HG02938 (cell line): ENCODE results near the gene STH.
"Not testable (repeated sequence)": the region's sequence is repeated elsewhere in the genome, so short reads cannot be mapped to it uniquely, and the experiment has no call there.

ENCODE experiments used
- ATAC-seq: cut with Tn5 transposase; IDR thresholded peaks from one replicate; pipeline ENCODE4 v1.9.1; 2021; ENCODE audit warnings: mild to moderate bottlenecking, moderate library complexity; ENCODE audit not compliant: unreplicated experiment

Gene STH

DNA sequence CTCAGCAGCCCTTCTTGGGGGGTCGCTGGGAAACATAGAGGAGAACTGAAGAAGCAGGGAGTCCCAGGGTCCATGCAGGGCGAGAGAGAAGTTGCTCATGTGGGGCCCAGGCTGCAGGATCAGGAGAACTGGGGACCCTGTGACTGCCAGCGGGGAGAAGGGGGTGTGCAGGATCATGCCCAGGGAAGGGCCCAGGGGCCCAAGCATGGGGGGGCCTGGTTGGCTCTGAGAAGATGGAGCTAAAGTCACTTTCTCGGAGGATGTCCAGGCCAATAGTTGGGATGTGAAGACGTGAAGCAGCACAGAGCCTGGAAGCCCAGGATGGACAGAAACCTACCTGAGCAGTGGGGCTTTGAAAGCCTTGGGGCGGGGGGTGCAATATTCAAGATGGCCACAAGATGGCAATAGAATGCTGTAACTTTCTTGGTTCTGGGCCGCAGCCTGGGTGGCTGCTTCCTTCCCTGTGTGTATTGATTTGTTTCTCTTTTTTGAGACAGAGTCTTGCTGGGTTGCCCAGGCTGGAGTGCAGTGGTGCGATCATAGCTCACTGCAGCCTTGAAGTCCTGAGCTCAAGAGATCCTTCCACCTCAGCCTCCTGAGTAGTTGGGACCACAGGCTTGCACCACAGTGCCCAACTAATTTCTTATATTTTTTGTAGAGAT, 3.4 kb downstream of the STH start:
- peak; percentile 62 for ATAC-seq

DNA sequence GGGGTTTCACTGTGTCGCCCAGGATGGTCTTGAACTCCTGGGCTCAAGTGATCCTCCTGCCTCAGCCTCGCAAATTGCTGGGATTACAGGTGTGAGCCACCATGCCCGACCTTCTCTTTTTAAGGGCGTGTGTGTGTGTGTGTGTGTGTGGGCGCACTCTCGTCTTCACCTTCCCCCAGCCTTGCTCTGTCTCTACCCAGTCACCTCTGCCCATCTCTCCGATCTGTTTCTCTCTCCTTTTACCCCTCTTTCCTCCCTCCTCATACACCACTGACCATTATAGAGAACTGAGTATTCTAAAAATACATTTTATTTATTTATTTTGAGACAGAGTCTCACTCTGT, 3.9 kb downstream of the STH start:
- no peak for ATAC-seq

DNA sequence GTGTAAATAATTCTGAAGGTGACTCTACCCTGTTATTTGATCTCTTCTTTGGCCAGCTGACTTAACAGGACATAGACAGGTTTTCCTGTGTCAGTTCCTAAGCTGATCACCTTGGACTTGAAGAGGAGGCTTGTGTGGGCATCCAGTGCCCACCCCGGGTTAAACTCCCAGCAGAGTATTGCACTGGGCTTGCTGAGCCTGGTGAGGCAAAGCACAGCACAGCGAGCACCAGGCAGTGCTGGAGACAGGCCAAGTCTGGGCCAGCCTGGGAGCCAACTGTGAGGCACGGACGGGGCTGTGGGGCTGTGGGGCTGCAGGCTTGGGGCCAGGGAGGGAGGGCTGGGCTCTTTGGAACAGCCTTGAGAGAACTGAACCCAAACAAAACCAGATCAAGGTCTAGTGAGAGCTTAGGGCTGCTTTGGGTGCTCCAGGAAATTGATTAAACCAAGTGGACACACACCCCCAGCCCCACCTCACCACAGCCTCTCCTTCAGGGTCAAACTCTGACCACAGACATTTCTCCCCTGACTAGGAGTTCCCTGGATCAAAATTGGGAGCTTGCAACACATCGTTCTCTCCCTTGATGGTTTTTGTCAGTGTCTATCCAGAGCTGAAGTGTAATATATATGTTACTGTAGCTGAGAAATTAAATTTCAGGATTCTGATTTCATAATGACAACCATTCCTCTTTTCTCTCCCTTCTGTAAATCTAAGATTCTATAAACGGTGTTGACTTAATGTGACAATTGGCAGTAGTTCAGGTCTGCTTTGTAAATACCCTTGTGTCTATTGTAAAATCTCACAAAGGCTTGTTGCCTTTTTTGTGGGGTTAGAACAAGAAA, 5.1 kb downstream of the STH start:
- ATAC-seq, result no peak

GRCh38 chr17:46006082-46006481, 7.0 kb downstream of the STH start:
- not testable (repeated sequence) for ATAC-seq

GRCh38 chr17:46007461-46007965, 8.5 kb downstream of the STH start:
- ATAC-seq, result no peak

DNA sequence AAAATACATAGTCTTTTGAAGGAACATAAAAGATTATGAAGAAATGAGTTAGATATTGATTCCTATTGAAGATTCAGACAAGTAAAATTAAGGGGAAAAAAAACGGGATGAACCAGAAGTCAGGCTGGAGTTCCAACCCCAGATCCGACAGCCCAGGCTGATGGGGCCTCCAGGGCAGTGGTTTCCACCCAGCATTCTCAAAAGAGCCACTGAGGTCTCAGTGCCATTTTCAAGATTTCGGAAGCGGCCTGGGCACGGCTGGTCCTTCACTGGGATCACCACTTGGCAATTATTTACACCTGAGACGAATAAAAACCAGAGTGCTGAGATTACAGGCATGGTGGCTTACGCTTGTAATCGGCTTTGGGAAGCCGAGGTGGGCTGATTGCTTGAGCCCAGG, 9.5 kb downstream of the STH start:
- ATAC-seq, result no peak

GRCh38 chr17:46009681-46010596, 10.9 kb downstream of the STH start:
- ATAC-seq, result no peak

DNA sequence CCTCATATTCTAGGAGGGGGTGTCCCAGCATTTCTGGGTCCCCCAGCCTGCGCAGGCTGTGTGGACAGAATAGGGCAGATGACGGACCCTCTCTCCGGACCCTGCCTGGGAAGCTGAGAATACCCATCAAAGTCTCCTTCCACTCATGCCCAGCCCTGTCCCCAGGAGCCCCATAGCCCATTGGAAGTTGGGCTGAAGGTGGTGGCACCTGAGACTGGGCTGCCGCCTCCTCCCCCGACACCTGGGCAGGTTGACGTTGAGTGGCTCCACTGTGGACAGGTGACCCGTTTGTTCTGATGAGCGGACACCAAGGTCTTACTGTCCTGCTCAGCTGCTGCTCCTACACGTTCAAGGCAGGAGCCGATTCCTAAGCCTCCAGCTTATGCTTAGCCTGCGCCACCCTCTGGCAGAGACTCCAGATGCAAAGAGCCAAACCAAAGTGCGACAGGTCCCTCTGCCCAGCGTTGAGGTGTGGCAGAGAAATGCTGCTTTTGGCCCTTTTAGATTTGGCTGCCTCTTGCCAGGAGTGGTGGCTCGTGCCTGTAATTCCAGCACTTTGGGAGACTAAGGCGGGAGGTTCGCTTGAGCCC, 11.6 kb downstream of the STH start:
- ATAC-seq, result no peak

- no peak for ATAC-seq
Measured at GRCh38 chr17:46011711-46012505, 12.9 kb downstream of the STH start.

DNA sequence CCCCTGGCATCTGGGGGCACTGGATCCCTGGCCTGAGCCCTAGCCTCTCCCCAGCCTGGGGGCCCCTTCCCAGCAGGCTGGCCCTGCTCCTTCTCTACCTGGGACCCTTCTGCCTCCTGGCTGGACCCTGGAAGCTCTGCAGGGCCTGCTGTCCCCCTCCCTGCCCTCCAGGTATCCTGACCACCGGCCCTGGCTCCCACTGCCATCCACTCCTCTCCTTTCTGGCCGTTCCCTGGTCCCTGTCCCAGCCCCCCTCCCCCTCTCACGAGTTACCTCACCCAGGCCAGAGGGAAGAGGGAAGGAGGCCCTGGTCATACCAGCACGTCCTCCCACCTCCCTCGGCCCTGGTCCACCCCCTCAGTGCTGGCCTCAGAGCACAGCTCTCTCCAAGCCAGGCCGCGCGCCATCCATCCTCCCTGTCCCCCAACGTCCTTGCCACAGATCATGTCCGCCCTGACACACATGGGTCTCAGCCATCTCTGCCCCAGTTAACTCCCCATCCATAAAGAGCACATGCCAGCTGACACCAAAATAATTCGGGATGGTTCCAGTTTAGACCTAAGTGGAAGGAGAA, 13.5 kb downstream of the STH start:
- ATAC-seq, result no peak

GRCh38 chr17:46013127-46013501, 14.1 kb downstream of the STH start:
- no peak for ATAC-seq

DNA sequence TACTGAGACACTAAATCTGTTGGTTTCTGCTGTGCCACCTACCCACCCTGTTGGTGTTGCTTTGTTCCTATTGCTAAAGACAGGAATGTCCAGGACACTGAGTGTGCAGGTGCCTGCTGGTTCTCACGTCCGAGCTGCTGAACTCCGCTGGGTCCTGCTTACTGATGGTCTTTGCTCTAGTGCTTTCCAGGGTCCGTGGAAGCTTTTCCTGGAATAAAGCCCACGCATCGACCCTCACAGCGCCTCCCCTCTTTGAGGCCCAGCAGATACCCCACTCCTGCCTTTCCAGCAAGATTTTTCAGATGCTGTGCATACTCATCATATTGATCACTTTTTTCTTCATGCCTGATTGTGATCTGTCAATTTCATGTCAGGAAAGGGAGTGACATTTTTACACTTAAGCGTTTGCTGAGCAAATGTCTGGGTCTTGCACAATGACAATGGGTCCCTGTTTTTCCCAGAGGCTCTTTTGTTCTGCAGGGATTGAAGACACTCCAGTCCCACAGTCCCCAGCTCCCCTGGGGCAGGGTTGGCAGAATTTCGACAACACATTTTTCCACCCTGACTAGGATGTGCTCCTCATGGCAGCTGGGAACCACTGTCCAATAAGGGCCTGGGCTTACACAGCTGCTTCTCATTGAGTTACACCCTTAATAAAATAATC, 14.6 kb downstream of the STH start:
- no peak for ATAC-seq

DNA sequence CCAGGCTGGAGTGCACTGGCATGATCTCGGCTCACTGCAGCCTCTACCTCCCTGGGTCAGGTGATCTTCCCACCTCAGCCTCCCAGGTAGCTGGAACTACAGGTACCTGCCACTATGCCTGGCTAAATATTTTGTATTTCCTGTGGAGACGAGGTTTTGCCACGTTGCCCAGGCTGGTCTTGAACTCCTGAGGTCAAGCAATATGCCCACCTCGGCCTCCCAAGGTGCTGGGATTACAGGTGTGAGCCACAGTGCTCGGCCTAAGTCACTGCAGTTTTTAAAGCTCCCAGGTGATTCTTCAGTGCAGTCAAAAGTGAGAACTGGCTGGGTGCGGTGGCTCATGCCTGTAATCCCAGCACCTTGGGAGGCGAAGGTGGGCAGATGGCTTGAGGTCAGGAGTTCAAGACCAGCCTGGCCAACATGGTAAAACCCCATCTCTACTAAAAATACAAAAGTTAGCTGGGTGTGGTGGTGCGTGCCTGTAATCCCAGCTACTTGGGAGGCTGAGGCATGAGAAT, 20.4 kb downstream of the STH start:
- not testable (repeated sequence) for ATAC-seq

DNA sequence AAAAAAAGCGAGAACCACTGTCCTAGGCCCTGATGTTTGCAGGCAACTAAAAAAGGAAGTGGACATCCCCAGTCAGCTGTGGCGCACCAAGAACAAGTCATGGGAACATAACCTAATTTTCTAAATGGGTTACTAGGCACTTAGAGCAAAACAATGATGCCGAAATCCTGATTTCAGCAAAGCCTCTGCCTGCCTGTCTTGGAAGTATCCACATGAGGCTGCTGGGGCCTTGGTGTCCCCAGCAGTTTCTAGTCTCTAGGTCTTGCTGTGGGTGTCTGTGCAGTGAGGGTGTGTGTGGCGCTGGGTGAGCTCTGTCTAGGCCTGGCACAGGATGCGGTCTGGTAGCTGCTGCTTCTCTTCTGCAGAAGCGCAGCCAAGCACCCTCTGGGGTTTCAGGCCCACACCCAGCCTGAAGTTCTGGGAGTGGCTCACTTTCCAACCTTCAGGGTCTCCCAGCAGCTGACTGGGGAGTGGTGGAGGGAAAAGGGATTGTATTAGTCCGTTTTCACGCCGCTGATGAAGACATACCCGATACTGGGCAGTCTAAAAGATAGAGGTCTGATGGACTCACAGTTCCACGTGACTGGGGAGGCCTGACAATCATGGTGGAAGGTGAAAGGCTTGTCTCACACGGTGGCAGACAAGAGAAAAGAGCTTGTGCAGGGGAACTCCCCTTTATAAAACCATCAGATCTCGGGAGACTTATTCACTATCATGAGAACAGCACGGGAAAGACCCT, 21.1 kb downstream of the STH start:
- no peak for ATAC-seq

GRCh38 chr17:46020998-46021397, 21.9 kb downstream of the STH start:
- ATAC-seq, result no peak

DNA sequence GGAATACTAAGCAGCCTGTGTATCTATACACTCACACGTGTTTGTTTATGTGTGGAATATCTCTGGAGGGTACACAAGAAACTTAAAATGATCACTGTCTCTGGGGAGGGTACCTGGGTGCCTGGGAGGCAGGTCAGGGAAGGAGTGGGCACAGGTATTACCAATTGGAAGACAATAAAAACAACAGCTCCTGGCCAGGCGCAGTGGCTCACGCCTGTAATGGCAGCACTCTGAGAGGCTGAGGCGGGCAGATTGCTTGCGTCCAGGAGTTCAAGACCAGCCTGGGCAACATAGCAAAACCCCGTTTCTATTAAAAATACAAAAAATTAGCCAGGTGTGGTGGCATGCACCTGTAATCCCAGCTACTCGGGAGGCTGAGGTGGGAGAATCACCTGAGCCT, 24.3 kb downstream of the STH start:
- not testable (repeated sequence) for ATAC-seq

- ATAC-seq, result no peak
Measured at GRCh38 chr17:46023783-46024388, 24.8 kb downstream of the STH start.

DNA sequence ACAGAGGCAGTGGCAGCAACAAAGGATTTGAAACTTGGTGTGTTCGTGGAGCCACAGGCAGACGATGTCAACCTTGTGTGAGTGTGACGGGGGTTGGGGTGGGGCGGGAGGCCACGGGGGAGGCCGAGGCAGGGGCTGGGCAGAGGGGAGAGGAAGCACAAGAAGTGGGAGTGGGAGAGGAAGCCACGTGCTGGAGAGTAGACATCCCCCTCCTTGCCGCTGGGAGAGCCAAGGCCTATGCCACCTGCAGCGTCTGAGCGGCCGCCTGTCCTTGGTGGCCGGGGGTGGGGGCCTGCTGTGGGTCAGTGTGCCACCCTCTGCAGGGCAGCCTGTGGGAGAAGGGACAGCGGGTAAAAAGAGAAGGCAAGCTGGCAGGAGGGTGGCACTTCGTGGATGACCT, 25.5 kb downstream of the STH start:
- no peak for ATAC-seq
